Natural killer cell treated with Interleukin-12 subunit alpha and Interleukin-12 subunit beta and Interleukin-15 and Interleukin-18, amount 100 ng/mL, for 72 hours (primary cell): ENCODE data around the gene TLX1. TPM values are rescaled to one million over a fixed set of nuclear protein-coding genes. Genes with fewer than 3 reads are reported as not detected.

Experiments
- ATAC-seq, 2 donors: fragments of 150-1000 bp; cut with Tn5 transposase in 1 of 2; sonication (Bioruptor Pico), chemical (Tn5 transposase) in 1 of 2; 2 replicates each; pipeline ENCODE4 v1.10.0; 2021
- DNase-seq: peaks from one replicate; pipeline ENCODE4 v3.0.0; 2022; ENCODE audit warnings: low spot score
- H3K27ac Mint-ChIP-seq, 2 donors: 1 replicate in 1 of 2; 2 replicates in 1 of 2; pipeline ENCODE4 v1.8.0; 2022; ENCODE audit warnings: mixed read lengths in 2 of 2, mild to moderate bottlenecking in 1 of 2, moderate library complexity in 1 of 2
- H3K27me3 Mint-ChIP-seq, 2 donors: 1 replicate in 1 of 2; 2 replicates in 1 of 2; pipeline ENCODE4 v1.8.0; 2022; ENCODE audit warnings: mixed read lengths in 2 of 2
- H3K36me3 Mint-ChIP-seq: one replicate; pipeline ENCODE4 v1.8.0; 2022; ENCODE audit warnings: mixed read lengths
- H3K4me1 Mint-ChIP-seq, 2 donors: 1 replicate in 1 of 2; 2 replicates in 1 of 2; pipeline ENCODE4 v1.8.0; 2022; ENCODE audit warnings: low read depth in 2 of 2, mixed read lengths in 2 of 2, mild to moderate bottlenecking in 1 of 2
- H3K4me3 Mint-ChIP-seq: one replicate; pipeline ENCODE4 v1.8.0; 2022; ENCODE audit warnings: mixed read lengths
- H3K9me3 Mint-ChIP-seq: 2 replicates; pipeline ENCODE4 v1.8.0; 2022; ENCODE audit warnings: mixed read lengths
- total RNA-seq, 2 donors: library from RNA; stranded (reverse); gene quantifications; one replicate each; pipeline ENCODE4 v1.2.3, GENCODE V29; 2022

Gene TLX1
- total RNA-seq, 2 donors from 2014 or later, result not detected

DNA sequence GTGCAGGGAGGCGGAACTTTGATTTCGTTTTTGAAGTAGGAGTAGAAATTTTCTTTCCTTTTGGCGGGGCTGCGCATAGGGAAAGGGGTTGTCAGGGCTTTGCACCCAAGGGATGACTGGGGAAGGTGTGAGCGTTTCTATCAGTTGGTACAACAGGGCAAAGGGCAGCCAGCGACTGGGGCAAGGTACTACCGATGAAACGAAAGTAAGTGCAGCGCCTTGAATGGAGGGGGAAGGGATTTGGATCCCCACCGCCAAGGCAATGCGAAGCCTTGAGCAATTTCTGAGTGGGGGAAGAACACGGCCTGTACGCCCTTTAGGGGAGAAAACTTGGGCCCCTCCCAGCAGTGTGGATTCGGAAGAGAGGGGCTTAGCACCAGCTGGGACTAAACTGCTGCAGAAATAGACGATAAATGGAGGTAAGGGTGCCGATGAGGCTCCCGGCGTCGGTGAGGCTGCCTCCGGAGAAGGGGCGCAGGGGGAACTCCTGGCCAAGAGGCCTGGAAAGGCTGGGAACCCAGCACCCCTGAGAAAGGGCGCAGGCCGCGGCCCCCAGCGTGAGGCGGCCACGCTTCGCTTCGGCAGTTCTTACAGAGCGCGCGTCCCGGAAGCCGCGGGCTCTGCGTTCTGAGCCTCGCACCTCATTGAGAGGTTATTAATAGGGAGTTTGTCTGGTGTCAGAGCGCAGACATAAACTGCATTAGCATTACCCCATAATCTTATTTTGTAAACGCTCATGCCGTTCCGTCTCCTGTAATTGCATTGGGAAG lies 10.0 kb upstream of the TLX1 start:
- DNase-seq (no peak), ATAC-seq (peak; percentile 74 to 76)
- Mint-ChIP-seq H3K27me3 (peaks cover 40 to 41% of the 10 kb centered on the region in 2 donors), H3K4me1 (peaks cover 21 to 29% of the 10 kb centered on the region in 2 donors), H3K27ac (peak overlapping the region; percentile 45 to 75), H3K4me3 (peak overlapping the region; percentile 92), H3K9me3 (no peaks in the 10 kb centered on the region), H3K36me3 (no peaks in the 10 kb centered on the region)

DNA sequence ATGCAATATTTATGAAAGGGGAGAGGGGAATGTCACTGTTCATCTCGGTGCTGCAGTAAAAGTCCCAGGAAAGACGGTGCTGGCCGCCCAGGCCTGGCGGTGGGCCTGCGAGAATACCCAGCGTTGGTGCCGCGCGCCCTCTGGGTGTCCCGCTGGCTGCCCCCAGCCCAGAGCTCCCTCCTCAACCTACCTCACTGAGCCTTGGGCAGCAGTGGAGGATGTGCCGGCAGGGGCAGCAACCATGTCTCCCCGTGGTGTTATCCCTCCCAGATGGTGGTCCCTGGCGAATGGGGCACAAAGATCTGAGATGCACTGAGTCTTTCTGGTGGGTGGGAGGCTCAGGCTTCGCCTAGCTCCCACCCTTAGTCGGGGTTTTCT lies 9.5 kb upstream of the TLX1 start:
- ATAC-seq (no peak), DNase-seq (no peak)
- Mint-ChIP-seq H3K27ac (no peak overlapping the region), H3K4me1 (peaks cover 21 to 29% of the 10 kb centered on the region in 2 donors), H3K4me3 (peak overlapping the region; percentile 92), H3K27me3 (peaks cover 45 to 46% of the 10 kb centered on the region in 2 donors), H3K36me3 (no peaks in the 10 kb centered on the region), H3K9me3 (no peaks in the 10 kb centered on the region)

DNA sequence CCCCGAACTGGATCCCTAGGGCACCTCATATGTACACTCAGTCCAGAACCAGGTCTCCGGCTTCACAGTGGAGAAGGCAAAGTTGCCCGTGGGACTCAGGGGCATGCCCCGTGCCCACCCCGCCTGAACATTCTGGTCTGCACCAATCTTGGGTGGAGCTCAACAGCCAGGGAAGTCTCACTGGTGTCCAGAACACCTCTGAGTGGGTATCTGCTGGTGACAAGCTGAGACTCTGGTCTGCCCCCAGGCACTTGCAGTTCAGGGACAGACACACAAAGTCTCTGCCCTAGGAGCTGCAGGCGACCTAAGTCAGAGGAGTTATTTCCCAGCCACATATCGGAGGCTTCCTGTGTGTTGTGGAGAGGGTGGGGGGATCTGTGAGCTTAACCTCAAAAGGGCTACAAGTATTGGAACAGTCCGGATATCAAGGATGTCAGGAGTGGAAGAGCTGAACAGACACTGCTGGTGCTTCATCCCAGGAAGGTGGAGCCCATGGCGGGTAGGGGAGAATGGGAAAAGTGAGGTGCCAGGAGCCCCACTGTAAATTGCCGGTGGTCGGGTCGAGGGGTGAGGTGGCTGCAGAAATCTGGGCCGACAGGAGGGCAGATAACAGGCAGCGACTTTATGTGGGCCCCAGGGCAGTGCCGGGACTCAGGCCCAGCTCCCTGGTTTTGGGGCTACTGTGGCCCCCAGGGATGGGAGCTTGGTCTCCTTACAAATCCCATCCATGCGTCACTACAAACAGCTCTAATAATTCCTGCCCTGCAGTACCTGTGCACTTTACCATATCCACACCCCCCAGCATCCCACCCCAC lies 8.6 kb upstream of the TLX1 start:
- Mint-ChIP-seq H3K27ac (no peak overlapping the region), H3K36me3 (no peaks in the 10 kb centered on the region), H3K9me3 (no peaks in the 10 kb centered on the region), H3K4me1 (peaks cover 21 to 29% of the 10 kb centered on the region in 2 donors), H3K4me3 (peak overlapping the region; percentile 30), H3K27me3 (peaks cover 51 to 52% of the 10 kb centered on the region in 2 donors)
- DNase-seq (no peak), ATAC-seq (no peak)

DNA sequence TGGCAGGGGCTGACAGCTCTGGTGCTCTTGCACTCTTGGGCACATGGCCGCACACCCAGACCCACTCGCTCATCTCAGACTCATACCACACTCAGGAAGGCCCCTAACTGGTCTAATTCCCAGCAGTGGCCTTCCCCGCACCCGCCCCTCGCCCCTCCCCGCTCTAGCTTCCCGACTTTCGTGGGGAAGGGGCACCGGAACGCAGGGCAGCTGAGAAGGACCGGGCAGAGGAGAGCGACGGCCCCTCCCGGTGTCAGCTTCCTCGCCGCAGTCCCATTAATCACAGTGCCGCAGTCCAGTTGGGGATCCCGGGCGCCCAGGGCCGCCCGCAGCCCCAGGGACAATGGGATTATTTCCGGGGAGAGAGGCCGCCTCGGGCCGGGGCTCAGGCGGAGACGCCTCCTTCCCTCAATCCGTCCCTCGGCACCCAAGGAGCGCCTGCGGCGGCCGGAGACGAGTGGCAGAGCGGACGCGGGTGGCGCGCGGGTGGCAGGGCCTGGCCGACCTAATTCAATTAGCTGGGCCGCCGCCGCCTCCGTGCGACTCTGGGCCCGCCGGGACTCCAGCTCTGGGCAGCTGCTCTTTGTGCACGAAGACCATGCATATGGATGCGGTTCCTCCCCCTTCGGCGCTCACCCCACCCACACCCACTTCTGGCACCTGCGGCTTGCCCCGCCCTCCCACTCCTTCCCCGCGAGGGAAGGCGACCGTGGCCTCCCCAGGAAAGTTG lies 7.8 kb upstream of the TLX1 start:
- Mint-ChIP-seq H3K4me1 (peaks cover 21 to 29% of the 10 kb centered on the region in 2 donors), H3K4me3 (peak overlapping the region; percentile 69), H3K36me3 (no peaks in the 10 kb centered on the region), H3K9me3 (no peaks in the 10 kb centered on the region), H3K27me3 (peaks cover 49 to 50% of the 10 kb centered on the region in 2 donors), H3K27ac (no peak overlapping the region)
- DNase-seq, result no peak
- ATAC-seq, result no peak

DNA sequence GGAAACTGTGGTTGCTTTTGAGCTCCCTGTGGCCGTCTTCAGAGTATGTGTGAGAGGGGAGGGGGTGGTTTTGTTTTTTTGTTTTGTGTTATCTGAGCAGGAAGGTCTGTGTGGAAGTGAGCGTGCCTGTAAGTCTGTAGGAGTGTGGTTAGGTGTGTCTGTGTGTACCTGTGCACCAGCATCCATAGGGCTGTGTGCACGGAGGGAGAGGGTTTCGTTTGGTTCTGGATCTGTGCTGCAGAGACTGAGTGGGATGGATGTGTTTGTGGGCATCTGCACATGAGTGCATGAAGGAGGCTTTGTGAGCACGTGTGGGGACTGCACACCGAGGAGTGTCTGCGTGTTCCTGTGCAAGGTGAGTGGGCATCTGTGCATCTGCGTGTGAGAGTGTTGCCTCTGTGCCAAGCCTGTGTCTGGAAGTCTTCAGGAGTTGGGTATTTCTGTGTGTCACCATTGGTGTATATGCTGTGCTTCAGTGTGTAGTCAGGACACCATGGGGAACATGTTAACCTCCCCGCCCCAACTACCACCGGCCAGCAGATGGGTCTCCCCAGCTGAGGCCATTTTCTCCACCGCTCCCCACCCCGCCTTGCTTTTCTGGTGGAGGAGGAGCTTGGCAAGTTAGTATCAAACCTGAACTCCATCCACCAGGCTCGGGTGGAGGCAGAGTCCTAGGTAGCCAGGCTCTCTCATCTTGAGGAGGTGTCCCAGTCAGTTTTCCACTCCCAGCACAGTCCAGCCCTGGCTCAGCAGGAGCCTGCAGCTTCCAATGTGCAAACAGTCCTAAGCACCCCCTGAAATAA lies 7.1 kb upstream of the TLX1 start:
- no peaks in the 10 kb centered on the region for H3K36me3 Mint-ChIP-seq
- H3K4me3 Mint-ChIP-seq, result peak overlapping the region; percentile 69
- peaks cover 21 to 29% of the 10 kb centered on the region in 2 donors for H3K4me1 Mint-ChIP-seq
- peaks cover 49 to 52% of the 10 kb centered on the region in 2 donors for H3K27me3 Mint-ChIP-seq
- no peak overlapping the region for H3K27ac Mint-ChIP-seq
- no peak for ATAC-seq
- no peak for DNase-seq
- no peaks in the 10 kb centered on the region for H3K9me3 Mint-ChIP-seq

DNA sequence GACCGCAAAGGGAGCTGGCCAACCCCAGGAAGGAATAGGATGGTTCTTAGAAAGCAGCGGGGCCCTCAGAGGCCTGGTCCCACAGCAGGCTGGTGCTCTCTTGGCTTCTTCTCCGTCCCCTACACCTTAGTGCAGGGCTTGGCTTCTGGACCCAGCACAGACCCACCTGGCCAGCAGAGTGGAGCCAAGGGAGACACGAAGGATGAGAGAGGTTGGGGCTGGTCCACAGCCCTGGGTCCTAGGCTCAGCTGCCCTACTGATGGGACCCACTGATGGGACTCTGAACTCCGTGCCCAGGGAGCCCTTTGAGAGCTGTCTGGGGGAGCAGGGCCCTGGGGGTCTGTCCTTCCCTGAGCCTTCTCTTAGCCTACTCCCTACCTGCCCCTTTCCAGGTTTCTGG lies 6.2 kb upstream of the TLX1 start:
- no peaks in the 10 kb centered on the region for H3K9me3 Mint-ChIP-seq
- H3K4me1 Mint-ChIP-seq, result peaks cover 21 to 29% of the 10 kb centered on the region in 2 donors
- DNase-seq, result no peak
- ATAC-seq, result no peak
- no peak overlapping the region for H3K4me3 Mint-ChIP-seq
- H3K27me3 Mint-ChIP-seq, result peaks cover 53 to 60% of the 10 kb centered on the region in 2 donors
- H3K36me3 Mint-ChIP-seq, result no peaks in the 10 kb centered on the region
- no peak overlapping the region for H3K27ac Mint-ChIP-seq

DNA sequence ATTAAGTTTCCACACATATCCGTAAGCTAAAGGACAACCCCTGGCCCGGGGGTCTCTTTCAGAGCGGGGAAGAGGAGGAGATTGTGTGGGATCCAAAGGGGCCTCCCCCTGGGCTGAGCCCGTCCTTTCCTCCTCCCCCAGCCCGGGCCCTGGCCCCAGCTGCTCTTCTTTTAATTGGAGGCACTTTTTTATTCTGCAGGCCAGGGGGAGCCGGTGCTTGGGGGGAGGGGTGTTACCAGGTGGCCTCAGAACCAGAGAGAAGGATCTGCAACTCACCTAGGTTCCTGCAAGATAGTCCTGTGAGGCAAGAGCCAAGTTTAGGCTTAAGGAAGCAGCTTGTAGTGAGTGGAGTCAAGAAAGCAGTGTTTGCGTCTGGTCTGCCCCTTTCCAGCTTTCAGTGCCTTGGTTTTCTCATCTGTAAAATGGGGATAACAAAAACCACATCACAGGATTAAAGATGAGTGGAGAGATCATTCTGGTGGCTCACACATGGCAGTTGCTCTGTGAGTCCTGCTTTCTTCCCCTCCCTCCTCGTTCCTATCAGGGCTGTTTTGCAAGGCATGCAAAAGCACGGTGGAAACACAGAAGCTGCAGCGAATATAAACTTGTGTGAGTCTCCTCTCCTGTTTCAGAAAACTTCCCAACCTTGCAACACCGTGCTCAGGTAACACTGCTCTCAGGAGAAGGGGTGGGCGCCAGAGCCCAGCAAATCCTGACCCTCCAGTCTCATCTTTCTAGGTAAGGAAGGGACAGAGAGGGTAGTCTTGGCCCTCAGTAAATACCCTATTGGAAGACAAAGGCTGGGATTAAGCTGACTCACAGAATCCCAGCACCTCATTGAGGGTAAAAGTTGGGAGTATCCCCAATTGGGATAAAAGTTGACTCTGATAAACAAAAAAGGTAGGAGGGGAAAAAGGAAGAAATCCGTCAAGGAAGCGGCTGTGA lies 4.1 kb upstream of the TLX1 start:
- no peaks in the 10 kb centered on the region for H3K9me3 Mint-ChIP-seq
- H3K36me3 Mint-ChIP-seq, result no peaks in the 10 kb centered on the region
- no peak overlapping the region for H3K4me3 Mint-ChIP-seq
- DNase-seq, result no peak
- peaks cover 52 to 69% of the 10 kb centered on the region in 2 donors for H3K27me3 Mint-ChIP-seq
- no peak overlapping the region for H3K27ac Mint-ChIP-seq
- ATAC-seq, result no peak
- peaks cover 7 to 15% of the 10 kb centered on the region in 2 donors for H3K4me1 Mint-ChIP-seq

DNA sequence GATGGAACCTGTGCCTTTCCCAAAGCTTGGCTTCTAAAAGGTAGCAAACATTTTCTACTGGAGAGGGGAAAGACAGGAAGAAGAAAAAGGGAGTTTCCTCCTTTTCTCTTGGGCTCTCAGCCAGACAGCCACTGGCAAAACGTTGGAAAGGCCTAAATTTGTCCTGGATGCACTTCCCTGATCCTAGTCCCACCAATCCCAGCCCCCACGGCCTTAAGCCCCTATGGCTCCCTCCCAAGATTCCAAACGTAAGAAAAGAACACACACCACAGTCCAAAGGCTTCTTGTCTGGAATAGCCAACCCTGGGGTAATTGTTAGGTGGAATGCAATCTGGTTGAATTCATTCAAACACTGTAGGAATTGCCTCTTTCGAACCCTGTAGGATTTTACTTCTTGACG lies 959 bp upstream of the TLX1 start:
- Mint-ChIP-seq H3K4me1 (peaks cover under 1 to 2% of the 10 kb centered on the region in 2 donors), H3K36me3 (no peaks in the 10 kb centered on the region), H3K9me3 (no peaks in the 10 kb centered on the region), H3K27ac (no peak overlapping the region), H3K27me3 (peaks cover 52 to 72% of the 10 kb centered on the region in 2 donors), H3K4me3 (no peak overlapping the region)
- DNase-seq, result no peak
- no peak for ATAC-seq

DNA sequence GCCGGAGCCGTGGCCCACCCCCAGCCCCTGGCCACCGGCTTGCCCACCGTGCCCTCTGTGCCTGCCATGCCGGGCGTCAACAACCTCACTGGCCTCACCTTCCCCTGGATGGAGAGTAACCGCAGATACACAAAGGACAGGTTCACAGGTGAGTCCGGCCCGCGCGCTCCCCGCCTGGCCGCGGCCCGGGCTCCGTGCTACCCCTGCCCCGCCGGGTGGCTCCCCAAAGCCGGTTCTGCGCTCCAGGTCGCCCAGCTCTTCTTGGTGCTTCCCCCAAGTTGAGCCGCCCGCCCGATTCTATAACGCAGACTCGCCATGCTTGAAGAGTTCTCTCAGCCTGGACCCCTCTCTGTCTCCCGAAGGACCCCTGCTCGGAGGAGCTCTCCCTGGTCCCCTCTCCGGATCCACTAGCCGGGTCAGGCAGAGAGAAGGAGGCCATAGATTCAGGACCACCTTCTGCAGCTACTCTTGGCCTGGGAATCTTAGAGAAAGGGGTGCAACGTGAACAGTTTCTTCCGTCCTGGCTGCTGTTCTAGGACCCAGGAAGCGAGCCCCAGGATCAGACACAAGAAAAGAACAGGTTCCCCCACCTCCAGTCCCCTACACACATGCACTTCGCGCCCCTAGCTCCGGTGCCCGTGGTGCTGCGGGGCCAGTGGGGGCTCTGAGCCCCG lies 999 bp downstream of the TLX1 start:
- DNase-seq (no peak), ATAC-seq (no peak)
- Mint-ChIP-seq H3K27me3 (peaks cover 54 to 72% of the 10 kb centered on the region in 2 donors), H3K9me3 (no peaks in the 10 kb centered on the region), H3K4me1 (peaks cover 2 to 8% of the 10 kb centered on the region in 2 donors), H3K36me3 (no peaks in the 10 kb centered on the region), H3K4me3 (no peak overlapping the region), H3K27ac (no peak overlapping the region)

DNA sequence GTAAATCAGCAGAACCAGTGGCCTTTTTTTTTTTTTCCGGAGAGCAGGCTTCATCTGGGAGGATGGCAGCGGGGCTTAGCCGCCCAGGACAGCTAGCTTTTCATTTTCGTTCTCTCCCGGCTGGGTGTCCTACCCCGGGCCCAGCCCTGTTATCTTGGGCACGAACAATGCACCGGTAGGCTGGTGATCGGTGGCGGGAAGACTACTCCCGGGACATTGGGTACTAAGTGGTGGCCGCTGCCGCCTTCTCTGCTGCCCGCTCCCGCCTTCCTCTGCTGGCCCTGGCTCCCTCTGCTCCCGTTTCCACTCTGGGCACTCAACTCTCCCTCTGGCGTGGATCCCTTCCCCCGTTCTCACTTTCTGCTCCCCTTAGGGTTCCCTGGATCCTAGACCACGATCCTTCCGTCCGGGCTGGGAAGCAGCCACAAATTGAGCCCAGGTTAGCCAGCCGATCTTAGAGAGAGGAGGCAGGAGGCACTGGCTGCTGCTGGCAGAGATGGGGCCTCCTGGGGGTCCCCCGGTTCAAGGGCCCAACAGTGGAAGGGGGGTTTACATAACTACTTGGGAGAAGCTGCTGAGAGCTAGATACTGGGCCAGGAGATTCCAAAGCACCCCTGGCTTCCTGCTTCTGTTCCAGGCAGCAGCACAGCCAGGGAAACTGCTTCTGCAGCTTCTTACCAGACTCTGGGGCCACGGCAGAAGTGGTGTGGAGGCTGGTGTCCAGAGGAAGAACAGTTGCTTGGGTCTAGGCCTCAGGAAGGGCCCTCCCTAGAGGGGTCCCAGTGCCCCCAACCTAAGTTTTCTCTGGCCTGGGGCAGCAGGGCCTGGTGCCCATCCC lies 1.8 kb downstream of the TLX1 start:
- peaks cover 2 to 12% of the 10 kb centered on the region in 2 donors for H3K4me1 Mint-ChIP-seq
- H3K4me3 Mint-ChIP-seq, result no peak overlapping the region
- no peak for DNase-seq
- peaks cover 56 to 73% of the 10 kb centered on the region in 2 donors for H3K27me3 Mint-ChIP-seq
- H3K27ac Mint-ChIP-seq, result no peak overlapping the region
- no peaks in the 10 kb centered on the region for H3K36me3 Mint-ChIP-seq
- no peaks in the 10 kb centered on the region for H3K9me3 Mint-ChIP-seq
- no peak for ATAC-seq

DNA sequence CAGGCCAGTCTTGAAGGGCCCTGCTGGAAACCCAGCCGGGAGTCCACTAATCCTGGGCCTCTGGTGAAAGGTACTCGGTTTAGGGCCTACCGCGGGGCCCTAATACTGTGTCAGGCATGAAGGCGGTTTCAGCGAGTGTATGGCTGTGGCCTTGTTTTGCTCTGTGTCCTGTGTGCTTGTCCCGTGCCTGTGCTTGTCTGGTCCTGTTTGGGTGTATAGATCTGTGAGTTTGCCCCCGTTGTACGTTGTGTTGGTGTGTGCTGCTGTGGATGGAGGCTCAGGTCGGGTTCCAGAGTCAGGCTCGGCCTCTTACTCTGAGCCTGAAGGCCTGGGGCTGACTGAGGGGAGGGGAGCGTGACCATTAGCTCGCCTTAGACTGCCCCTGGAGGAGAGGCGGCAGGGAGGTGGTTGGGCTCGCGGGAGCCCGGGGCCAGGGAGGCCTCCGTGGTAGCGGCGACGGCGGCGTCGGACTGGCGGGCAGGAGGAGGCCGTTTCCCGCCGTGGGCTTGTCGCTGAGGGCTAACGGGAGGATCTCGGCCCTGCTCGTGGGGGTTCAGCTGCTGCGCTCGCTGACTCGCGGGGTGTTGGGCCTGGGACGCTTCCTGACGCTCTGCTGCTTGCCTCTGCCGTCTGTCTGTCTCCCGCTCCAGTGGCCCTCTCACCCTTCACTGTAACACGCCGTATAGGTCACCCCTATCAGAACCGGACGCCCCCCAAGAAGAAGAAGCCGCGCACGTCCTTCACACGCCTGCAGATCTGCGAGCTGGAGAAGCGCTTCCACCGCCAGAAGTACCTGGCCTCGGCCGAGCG lies 2.6 kb downstream of the TLX1 start:
- Mint-ChIP-seq H3K4me3 (peak overlapping the region; percentile 10), H3K9me3 (no peaks in the 10 kb centered on the region), H3K27ac (no peak overlapping the region), H3K4me1 (peaks cover 6 to 17% of the 10 kb centered on the region in 2 donors), H3K36me3 (no peaks in the 10 kb centered on the region), H3K27me3 (peaks cover 61 to 76% of the 10 kb centered on the region in 2 donors)
- DNase-seq, result no peak
- no peak for ATAC-seq
